M059J (cell line): ENCODE results near the gene MCM3AP. TPM values are rescaled to one million over a fixed set of nuclear protein-coding genes. Genes with fewer than 3 reads are reported as not detected.

Source experiments
- DNase-seq: peaks from one replicate; pipeline ENCODE4 v3.0.0-alpha.2; 2012; ENCODE audit warnings: low read depth
- total RNA-seq: library from RNA; depleted of rRNA; stranded (reverse); fragments of >200 nt; shearing (Covaris generic); gene quantifications from 2 replicates; pipeline ENCODE4 v1.2.3, GENCODE V29; 2014; rRNA removed

The MCM3AP gene
- total RNA-seq, 1 experiment from 2014 or later, result 54.6 TPM

- DNase-seq, result no peak
These were observed 98.2 kb downstream of the MCM3AP start for GRCh38 chr21:46187261-46187660.

GRCh38 chr21:46185716-46186115 is 99.7 kb downstream of the MCM3AP start:
- no peak for DNase-seq

Other genes with a start within 250 kb of the MCM3AP start
- 131 and 240 TPM in 2 replicates for gene COL6A2, start 187.5 kb downstream of the MCM3AP start, total RNA-seq
- not detected in 2 replicates for gene FTCD, start 130.0 kb downstream of the MCM3AP start, total RNA-seq
- gene SPATC1L, start 101.2 kb downstream of the MCM3AP start, total RNA-seq, result 17.4 and 21.6 TPM in 2 replicates
- gene LSS, start 56.8 kb downstream of the MCM3AP start, total RNA-seq, result 31.9 and 55.0 TPM in 2 replicates
- gene YBEY, start 731 bp upstream of the MCM3AP start, total RNA-seq, result 26.4 and 34.9 TPM in 2 replicates
- 11.2 and 16.2 TPM in 2 replicates for gene C21orf58, start 38.3 kb upstream of the MCM3AP start, total RNA-seq
- gene PCNT, start 38.5 kb upstream of the MCM3AP start, total RNA-seq, result 17.0 and 29.0 TPM in 2 replicates
- gene DIP2A, start 173.3 kb upstream of the MCM3AP start, total RNA-seq, result 9.3 and 20.6 TPM in 2 replicates